LNCaP clone FGC (cell line): ENCODE results near the gene PAK5.

ENCODE experiments used
- DNase-seq: peaks from one replicate; pipeline ENCODE4 v3.0.0-alpha.2; 2011; ENCODE audit warnings: low read depth
- H3K4me3 ChIP-seq: 2 replicates; pipeline ENCODE4 v1.5.1; 2011; ENCODE audit warnings: mild to moderate bottlenecking, low read depth, low read length, control low read depth
- CTCF ChIP-seq: IDR thresholded peaks from 2 replicates; pipeline ENCODE4 v1.5.1; 2012; ENCODE audit warnings: mild to moderate bottlenecking; ENCODE audit not compliant: control insufficient read depth, insufficient read depth; ENCODE audit errors: extremely low read depth

The PAK5 gene

DNA sequence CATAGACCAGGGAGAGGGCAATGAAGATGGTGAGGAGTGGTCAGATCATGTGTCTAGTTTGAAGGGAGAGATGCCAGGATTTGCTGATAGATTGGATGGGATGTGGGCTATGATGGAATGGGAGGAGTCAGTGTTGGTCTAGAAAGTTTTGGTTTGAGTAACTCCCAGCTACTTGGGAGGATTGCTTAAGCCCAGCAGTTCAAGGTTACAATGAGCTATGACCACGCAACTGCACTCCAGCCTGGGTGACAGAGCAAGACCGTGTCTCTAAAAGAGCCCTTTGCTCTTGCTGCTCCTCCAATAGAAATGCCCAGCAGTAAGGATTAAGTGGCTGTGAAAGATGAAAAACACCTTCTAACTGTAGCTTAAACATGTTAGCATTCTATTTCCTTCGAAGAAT, 342.7 kb downstream of the PAK5 start:
- DNase-seq: no peak
- TF ChIP-seq CTCF: no peak
- H3K4me3 ChIP-seq: no peak overlapping the region

GRCh38 chr20:9495701-9496100, 343.2 kb downstream of the PAK5 start:
- no peak overlapping the region for H3K4me3 ChIP-seq
- DNase-seq: no peak
- no peak for TF ChIP-seq CTCF

GRCh38 chr20:9493803-9494202, 345.1 kb downstream of the PAK5 start:
- no peak overlapping the region for H3K4me3 ChIP-seq
- DNase-seq: no peak
- TF ChIP-seq CTCF: no peak

GRCh38 chr20:9492067-9492466, 346.8 kb downstream of the PAK5 start:
- DNase-seq: no peak
- no peak overlapping the region for H3K4me3 ChIP-seq
- TF ChIP-seq CTCF: no peak

DNA sequence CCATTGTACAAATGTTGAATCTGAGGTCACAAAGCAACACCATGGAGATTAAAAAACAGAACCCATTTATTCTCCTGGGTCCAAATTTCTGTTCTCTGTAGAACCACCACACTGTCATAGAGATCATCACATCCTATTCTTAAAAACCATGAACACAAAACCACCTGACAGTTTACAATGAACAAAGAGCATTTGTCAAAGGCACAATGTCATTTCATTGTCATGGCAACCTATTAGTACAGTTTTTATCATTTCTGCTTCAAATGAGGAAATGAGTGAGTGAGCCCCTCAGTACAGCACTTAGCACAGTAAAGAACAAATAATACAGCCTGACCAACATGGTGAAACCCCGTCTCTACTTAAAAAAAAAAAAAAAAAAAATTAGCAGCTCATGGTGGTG, 347.6 kb downstream of the PAK5 start:
- DNase-seq: no peak
- H3K4me3 ChIP-seq: no peak overlapping the region
- TF ChIP-seq CTCF: no peak

- DNase-seq: no peak
- H3K4me3 ChIP-seq: no peak overlapping the region
- no peak for TF ChIP-seq CTCF
Measured at GRCh38 chr20:9490631-9491030, 348.2 kb downstream of the PAK5 start.

GRCh38 chr20:9490161-9490560, 348.7 kb downstream of the PAK5 start:
- no peak overlapping the region for H3K4me3 ChIP-seq
- DNase-seq: no peak
- no peak for TF ChIP-seq CTCF
